SH-SY5Y (cell line): ENCODE measurements around the gene RFXAP.

Source experiments
- GATA2 ChIP-seq: IDR thresholded peaks from 2 replicates; pipeline ENCODE4 v1.6.1; 2011; ENCODE audit warnings: mild to moderate bottlenecking, low read depth, low read length
- GATA3 ChIP-seq: IDR thresholded peaks from 2 replicates; pipeline ENCODE4 v1.6.1; 2011; ENCODE audit warnings: low read depth, mild to moderate bottlenecking, low read length, moderate library complexity

DNA sequence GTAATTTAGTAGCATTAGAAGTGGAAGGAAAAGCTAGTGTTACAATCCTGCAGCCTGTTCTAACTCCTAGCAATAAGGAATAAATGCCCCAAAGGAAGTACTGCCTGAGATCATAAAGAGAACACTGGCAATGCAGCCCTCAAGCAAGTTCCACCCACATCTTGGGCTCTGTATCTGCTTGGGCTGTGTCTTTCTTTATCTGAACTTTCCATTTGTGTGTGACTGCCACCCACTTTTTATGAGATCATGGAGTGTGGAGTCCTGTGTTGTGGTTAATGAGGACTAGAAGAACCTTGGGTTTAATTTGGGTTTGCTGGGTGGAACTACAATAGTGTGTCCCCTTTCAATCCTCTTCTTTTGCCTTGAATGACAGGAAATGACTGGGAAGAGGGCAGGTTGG lies 38.2 kb downstream of the RFXAP start:
- TF ChIP-seq GATA2 = no peak
- no peak for TF ChIP-seq GATA3
